Measurements from ENCODE around the gene HDAC4. TPM values are rescaled to one million over a fixed set of nuclear protein-coding genes. Genes with fewer than 3 reads are reported as not detected.

HDAC4 gene
- total and polyA plus RNA-seq, 8 donors = 1.7 to 98.8 (median 24.5) TPM

- Histone ChIP-seq H3K27me3 (no peaks in the 10 kb centered on the region), H3K4me3 (no peak overlapping the region), H3K4me1 (peaks cover 58 to 90% (median 78%) of the 10 kb centered on the region in 4 donors), H3K9me3 (no peaks in the 10 kb centered on the region), H3K27ac (peak overlapping the region; percentile 7 to 93 (median 90)), H3K36me3 (no peaks in the 10 kb centered on the region)
- intact Hi-C loops (cut with DNase I; ENCODE audit: low total_unique reads) = no loop called here
- TF ChIP-seq, protein P1, sequence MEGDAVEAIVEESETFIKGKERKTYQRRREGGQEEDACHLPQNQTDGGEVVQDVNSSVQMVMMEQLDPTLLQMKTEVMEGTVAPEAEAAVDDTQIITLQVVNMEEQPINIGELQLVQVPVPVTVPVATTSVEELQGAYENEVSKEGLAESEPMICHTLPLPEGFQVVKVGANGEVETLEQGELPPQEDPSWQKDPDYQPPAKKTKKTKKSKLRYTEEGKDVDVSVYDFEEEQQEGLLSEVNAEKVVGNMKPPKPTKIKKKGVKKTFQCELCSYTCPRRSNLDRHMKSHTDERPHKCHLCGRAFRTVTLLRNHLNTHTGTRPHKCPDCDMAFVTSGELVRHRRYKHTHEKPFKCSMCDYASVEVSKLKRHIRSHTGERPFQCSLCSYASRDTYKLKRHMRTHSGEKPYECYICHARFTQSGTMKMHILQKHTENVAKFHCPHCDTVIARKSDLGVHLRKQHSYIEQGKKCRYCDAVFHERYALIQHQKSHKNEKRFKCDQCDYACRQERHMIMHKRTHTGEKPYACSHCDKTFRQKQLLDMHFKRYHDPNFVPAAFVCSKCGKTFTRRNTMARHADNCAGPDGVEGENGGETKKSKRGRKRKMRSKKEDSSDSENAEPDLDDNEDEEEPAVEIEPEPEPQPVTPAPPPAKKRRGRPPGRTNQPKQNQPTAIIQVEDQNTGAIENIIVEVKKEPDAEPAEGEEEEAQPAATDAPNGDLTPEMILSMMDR (IDR thresholded peaks at IDR 0.05) = no peak
- TF ChIP-seq EP300 (IDR thresholded peaks at IDR 0.05) = peak; percentile 23
- WGBS, 5 donors = 78 to 89% (median 83%) methylated on average over 13 of the region's 13 CpGs
- DNase-seq = no peak
Measured at GRCh38 chr2:239224199-239224570, 176.6 kb downstream of the HDAC4 start.

- peak; percentile 65 to 85 for DNase-seq
- 46 to 58% (median 49%) methylated on average over 24 of the region's 24 CpGs for WGBS, 5 donors
Measured at GRCh38 chr2:239223310-239224198, 177.3 kb downstream of the HDAC4 start.

GRCh38 chr2:239222706-239223309 lies 178.0 kb downstream of the HDAC4 start:
- intact Hi-C loops (cut with DNase I; ENCODE audit: low total_unique reads) = no loop called here
- no peaks in the 10 kb centered on the region for H3K36me3 ChIP-seq
- peaks cover 52 to 83% (median 74%) of the 10 kb centered on the region in 4 donors for H3K4me1 ChIP-seq
- H3K4me3 ChIP-seq = peak overlapping the region in 1 of 4 donors; percentile 3
- TF ChIP-seq POLR2AphosphoS5 (IDR thresholded peaks at IDR 0.05) (peak in 2 of 3 donors; percentile 39 to 66), EP300 (IDR thresholded peaks at IDR 0.05) (no peak)
- WGBS, 5 donors = 30 to 49% (median 35%) methylated on average over 10 of the region's 10 CpGs
- peak overlapping the region; percentile 74 to 93 (median 90) for H3K27ac ChIP-seq
- H3K27me3 ChIP-seq = no peaks in the 10 kb centered on the region
- no peaks in the 10 kb centered on the region for H3K9me3 ChIP-seq
- DNase-seq = peak in 1 of 2 donors; percentile 4

More at GRCh38 chr2:239223310-239224198, 177.3 kb downstream of the HDAC4 start:
- Histone ChIP-seq H3K4me3 (no peak overlapping the region), H3K36me3 (no peaks in the 10 kb centered on the region), H3K4me1 (peaks cover 58 to 90% (median 78%) of the 10 kb centered on the region in 4 donors), H3K9me3 (no peaks in the 10 kb centered on the region), H3K27me3 (no peaks in the 10 kb centered on the region), H3K27ac (peak overlapping the region; percentile 63 to 93 (median 90))
- intact Hi-C loops (cut with DNase I; ENCODE audit: low total_unique reads) = no loop called here
- TF ChIP-seq POLR2A (IDR thresholded peaks at IDR 0.05) (no peak), POLR2AphosphoS5 (IDR thresholded peaks at IDR 0.05) (peak; percentile 17 to 55 (median 46))

- peak overlapping the region; percentile 74 to 93 (median 90) for H3K27ac ChIP-seq
- peaks cover 47 to 78% (median 70%) of the 10 kb centered on the region in 4 donors for H3K4me1 ChIP-seq
- WGBS, 5 donors = 29 to 66% (median 34%) methylated on average over 2 of the region's 2 CpGs
- TF ChIP-seq POLR2A (IDR thresholded peaks at IDR 0.05) (no peak), EP300 (IDR thresholded peaks at IDR 0.05) (no peak), POLR2AphosphoS5 (IDR thresholded peaks at IDR 0.05) (no peak)
- TF ChIP-seq, protein P1 (IDR thresholded peaks at IDR 0.05) = no peak
- no peaks in the 10 kb centered on the region for H3K27me3 ChIP-seq
- intact Hi-C loops (cut with DNase I; ENCODE audit: low total_unique reads) = no loop called here
- H3K4me3 ChIP-seq = peak overlapping the region in 1 of 4 donors; percentile 28
- H3K9me3 ChIP-seq = no peaks in the 10 kb centered on the region
- peak in 1 of 2 donors; percentile 23 for DNase-seq
- no peaks in the 10 kb centered on the region for H3K36me3 ChIP-seq
Measured at GRCh38 chr2:239222312-239222660, 178.5 kb downstream of the HDAC4 start.

DNA sequence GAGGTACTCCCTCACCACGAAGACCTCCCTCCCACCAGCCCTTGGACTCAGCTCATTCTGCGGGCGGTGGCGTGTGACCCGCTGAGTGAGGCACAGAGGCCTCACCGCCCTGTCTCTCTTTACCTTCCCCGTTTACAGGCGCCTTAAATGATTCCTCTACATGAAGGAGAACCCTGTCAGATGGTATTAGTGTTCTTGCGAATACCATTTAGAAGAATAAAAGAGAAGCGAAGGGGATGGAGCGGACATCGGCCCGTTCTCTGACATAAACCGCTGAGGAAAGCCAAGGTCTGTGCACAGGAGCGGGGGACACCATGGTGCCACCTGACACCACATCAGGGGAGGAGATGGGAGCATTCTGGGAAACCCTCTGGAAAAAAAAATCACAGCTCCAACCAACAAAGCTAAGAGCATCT lies 179.8 kb downstream of the HDAC4 start:
- Histone ChIP-seq H3K4me3 (no peak overlapping the region), H3K27ac (peak overlapping the region; percentile 34 to 93 (median 90)), H3K27me3 (no peaks in the 10 kb centered on the region), H3K9me3 (no peaks in the 10 kb centered on the region), H3K36me3 (no peaks in the 10 kb centered on the region), H3K4me1 (peaks cover 47 to 78% (median 67%) of the 10 kb centered on the region in 4 donors)
- intact Hi-C loops (cut with DNase I; ENCODE audit: low total_unique reads) = no loop called here
- 94 to 97% (median 95%) methylated on average over 15 of the region's 15 CpGs for WGBS, 5 donors
- DNase-seq = peak in 1 of 2 donors; percentile 13
- TF ChIP-seq, protein P1 (IDR thresholded peaks at IDR 0.05) = no peak
- no peak for TF ChIP-seq POLR2A (IDR thresholded peaks at IDR 0.05)
- TF ChIP-seq EP300 (IDR thresholded peaks at IDR 0.05) = no peak
- no peak for TF ChIP-seq POLR2AphosphoS5 (IDR thresholded peaks at IDR 0.05)

All from stomach (tissue), 9 donors.